Superior temporal gyrus (tissue), 1 donor: ENCODE data around the gene OR2D2.
"Not testable (repeated sequence)": the region's sequence is repeated elsewhere in the genome, so short reads cannot be mapped to it uniquely, and the experiment has no call there.

Experiments
- DNase-seq: peaks from one replicate; pipeline ENCODE4 v3.0.0-alpha.2; 2016; ENCODE audit errors: extremely low spot score

Gene OR2D2

DNA sequence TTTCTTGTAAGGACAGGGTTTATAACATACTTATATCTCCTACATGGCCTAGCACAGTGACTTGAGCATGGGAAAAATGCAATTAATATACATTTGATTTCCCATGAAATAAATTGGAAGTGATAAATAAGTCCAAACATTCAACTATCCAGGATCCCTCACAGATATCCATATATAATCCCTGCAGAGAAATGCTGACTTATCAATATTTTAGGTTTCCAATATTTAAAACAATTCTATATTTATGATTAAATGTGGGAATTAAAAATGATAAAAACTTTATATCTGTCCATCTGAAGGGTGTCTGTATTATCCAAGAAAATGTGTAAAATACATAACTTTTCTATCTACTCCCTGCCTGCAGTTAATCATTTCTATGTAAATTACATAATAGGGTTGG lies 9.5 kb downstream of the OR2D2 start:
- no peak for DNase-seq

DNA sequence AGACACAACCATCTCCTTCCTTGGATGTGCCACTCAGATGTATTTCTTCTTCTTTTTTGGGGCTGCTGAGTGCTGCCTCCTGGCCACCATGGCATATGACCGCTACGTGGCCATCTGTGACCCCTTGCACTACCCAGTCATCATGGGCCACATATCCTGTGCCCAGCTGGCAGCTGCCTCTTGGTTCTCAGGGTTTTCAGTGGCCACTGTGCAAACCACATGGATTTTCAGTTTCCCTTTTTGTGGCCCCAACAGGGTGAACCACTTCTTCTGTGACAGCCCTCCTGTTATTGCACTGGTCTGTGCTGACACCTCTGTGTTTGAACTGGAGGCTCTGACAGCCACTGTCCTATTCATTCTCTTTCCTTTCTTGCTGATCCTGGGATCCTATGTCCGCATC lies 15.4 kb downstream of the OR2D2 start:
- DNase-seq, result no peak

DNA sequence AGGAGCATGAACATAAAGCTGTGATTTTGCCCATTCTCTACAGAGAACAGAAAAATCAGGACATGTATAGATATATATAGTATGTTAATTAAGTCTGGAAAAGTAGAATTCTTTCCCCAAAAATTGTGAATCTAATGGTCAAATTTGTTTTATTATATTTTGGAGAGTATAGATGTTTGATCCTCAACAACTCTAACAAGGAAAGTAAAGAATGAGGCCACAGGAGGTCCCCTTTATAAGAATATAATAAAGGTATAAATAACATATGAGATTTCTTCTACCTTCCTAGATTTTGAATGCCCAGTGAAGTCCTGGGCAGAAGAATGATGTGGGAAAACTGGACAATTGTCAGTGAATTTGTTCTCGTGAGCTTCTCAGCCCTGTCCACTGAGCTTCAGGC lies 16.0 kb downstream of the OR2D2 start, which contains the start of gene OR10A4:
Gene OR10A4, plus strand, starts transcription at position 301 of the 400 bp plus-strand sequence. Its CDS starts 23 bp downstream, at position 324.
- DNase-seq, result no peak

DNA sequence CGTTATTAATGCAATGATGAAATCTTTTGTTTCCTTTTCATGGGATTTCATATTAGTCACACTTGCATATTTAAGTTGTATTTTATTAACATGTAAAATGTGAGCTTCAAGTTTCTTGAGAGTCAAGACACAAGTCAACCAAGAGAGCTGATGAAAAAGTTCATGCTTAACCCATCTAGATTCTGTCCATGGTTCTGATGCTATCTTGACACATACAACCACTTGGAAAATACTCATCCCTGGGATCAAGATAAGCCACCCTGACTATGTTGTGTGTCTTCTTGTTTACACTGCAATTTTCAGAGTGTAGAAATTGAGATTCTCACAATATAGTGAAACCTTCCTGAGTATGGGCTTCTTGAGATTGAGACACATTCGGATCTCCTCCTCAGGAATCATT lies 16.5 kb downstream of the OR2D2 start:
- DNase-seq, result no peak

DNA sequence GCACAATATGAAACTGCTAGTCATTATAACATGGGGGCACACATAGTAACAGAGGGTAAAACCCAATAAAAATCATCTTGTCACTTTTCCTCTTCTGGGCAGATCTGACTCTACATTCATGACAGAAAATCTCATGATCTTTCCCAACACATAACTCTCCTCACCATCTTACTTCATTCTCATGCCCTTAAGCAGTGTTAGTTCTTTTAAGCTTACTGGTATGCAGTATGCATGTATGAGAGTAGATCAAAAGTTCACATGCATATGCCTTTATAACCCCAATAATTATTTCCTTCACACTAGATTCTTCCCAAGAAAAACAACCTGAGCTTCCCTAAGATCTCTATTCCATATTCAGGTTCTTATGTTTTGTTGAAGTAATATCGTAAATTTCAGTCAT lies 21.0 kb downstream of the OR2D2 start:
- DNase-seq, result no peak

DNA sequence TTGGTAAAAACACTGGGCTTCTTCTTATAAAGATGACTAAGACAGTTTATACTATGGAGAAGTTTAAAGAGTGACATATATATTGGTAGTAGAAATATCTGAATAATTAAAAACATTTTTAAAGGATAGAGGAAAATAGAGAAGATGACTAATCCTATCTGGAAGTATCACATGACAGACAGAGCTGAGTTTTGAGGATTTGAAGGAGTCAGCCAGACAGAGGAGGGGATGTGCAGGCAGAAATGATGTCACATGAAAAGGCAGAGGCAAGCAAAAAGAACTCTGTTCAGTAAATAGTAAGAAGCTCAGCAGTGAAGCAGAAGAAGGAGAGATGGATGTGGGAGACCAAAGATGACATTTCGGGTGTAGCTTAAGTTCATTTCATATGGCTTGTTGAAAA lies 27.9 kb downstream of the OR2D2 start:
- DNase-seq, result no peak

DNA sequence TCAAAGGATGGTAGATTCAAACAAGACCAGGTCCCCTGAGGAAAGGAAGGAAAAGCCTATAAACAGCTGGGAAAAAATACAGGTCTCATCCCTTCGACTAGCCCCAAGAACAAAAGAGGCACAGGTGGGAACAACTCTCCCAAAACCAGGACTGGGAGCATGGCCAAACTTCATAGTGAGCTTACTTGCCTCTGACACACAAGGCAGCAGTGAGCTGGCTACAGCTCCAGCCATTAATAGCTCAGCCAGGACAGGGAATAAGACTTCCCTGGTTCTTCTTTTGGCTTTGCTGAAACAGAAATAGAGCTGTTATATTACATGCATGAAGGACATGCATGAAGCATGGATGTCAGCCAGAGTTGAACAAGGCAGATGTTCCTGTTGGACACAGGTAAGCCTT lies 29.3 kb downstream of the OR2D2 start, which contains the start of gene OR10A2:
Gene OR10A2, plus strand, starts transcription at position 97 of the 400 bp plus-strand sequence. CDS start 6,698 bp downstream, outside the sequence.
- no peak for DNase-seq

DNA sequence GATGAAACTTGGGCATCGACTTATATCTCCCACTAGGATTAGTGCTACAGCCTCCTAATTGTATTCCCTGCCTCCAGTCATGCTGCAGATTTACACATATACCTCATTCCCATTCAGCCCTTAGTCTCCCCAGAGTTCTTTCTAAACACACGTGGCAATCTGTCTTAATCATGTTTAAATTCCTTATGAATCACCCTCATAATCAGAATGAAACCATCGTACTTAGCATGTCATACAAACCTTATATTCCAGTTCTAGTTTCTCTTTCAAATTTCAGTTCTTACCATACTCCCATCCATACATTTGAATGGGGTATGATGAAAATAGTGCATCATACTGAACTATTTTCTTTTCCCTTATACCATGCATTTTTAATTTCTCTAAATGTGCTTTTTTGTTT lies 35.4 kb downstream of the OR2D2 start:
- DNase-seq, result no peak

DNA sequence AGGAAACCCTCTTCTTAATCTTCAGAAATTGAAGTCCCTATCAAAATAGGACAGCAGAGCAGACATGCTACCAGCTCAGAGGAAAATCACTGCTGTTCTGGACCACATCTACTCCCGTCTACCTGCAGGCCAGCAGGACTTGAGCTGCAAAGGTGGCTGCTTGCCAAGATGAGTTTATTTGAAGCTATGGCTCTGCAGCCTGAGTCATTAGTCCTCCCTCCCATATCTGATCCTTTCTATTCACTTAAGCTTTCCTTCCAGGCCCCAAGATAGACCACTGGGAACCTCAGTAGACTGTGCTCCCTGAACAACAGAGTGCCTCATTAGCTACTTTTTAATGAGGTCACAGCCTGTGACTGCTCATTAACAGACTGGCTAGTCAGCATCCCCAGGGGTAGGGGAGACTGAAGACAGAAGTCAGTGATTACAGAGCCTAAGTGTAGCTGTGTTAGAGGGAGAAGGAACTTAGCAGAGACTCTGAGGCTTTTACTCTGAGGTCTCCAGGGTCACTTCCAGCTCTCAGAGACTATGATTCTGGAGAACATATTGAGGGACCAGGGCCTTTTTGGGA lies 36.2 kb downstream of the OR2D2 start:
- DNase-seq, result no peak

DNA sequence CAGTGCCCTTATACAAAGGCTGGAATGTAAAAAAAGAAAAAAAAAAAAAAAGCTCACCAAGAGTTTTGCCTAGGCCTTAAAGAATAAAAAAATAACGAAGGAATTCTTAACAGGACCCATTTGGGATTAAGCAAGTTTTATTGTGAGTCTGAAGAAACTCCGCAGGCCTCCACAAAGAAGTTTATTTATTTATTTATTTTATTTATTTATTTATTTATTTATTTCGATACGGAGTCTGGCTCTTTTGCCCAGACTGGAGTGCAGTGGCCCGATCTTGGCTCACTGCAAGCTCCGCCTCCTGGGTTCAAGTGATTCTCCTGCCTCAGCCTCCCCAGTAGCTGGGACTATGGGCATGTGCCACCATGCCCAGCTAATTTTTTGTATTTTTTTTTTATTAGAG lies 37.5 kb downstream of the OR2D2 start:
- not testable (repeated sequence) for DNase-seq

DNA sequence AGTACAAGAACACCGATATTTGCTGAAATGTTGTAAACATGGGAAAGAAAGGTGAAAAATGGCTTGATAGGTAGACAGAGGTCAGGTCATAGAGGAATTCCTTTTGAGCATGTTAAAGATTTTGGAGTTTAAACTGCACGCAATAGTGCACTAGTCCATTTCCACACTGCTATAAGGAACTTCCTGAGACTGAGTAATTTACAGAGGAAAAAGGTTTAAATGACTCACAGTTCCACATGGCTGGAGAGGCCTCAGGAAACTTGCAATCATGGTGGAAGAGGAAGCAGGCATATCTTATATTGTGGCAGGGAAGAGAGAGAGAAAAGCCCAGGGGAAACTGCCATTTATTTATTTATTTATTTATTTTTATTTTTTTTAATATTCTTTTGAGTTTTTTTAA lies 41.8 kb downstream of the OR2D2 start:
- no peak for DNase-seq

DNA sequence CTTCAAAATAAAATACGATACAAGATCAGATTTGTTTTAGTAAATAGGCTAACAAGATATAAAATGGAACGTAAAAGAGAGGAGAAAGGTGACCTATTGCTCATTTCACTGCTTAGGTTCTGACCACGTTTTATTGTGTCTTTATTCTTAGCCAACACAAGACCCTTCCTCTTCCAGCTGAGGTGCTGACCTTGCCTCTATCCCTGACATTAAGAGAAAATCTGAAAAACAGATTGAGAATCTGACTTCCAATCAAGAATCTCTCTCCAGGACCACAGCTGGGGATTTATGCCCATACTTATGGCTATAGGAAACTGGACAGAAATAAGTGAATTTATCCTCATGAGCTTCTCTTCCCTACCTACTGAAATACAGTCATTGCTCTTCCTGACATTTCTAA lies 46.9 kb downstream of the OR2D2 start, which contains the start of gene OR10A5:
Gene OR10A5, plus strand, starts transcription at position 301 of the 400 bp plus-strand sequence. Its CDS starts 0 bp downstream, at position 301.
- DNase-seq, result no peak

DNA sequence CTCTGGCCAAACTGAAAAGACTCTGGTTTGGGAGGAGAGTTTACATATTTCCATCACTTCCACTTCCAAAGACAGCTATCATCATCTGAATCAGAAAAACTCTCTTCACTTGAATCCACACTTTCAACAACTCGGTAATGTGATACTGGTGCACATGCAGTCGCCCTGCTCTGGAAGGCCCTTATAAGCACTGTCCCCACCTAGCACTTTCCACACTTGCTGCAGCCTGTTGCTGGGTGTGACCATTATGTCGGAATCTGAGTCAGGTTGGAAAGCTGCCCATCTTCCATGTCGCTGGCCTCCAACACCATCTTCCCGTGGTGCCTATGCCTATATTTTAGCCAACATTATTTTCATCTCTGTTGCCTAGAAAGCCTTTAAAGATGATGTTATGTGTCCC lies 47.9 kb downstream of the OR2D2 start:
- DNase-seq, result no peak

DNA sequence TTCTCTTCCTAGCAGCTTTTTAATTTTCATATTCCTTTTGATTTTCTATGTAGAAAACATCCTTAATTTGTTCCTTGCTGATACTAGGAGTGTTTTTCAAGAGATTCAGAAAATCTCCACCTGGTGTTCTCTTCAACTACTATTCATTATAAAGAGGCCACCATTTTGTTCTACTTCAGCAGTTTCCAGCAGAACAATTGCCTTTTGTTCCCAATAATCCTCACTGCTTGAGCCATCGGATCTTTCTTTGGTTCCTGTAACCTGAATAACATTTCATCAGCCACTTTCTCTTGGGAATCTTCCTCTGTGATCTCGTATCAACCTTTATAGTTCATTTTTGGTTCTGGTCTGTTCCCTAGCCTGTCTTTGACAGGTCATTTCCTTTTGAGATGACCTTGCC lies 48.6 kb downstream of the OR2D2 start:
- no peak for DNase-seq

DNA sequence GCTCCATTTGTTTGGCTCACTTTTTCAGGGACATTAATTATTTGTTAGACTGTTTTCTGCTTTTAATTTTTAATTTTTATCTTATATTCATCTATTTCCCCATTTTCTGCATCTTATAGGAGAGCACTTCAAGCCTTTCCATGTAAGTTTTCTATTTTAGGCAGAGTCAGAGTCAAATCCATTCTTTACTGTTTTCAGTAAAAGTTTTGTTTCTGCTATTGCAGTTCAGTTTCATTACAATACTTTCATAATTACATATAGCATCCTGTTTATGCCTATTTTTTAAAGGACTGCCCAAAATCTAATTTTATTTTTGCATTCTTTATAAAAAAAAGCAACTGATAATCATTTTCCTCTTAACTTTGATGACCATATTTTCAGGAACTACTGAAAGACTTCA lies 50.6 kb downstream of the OR2D2 start:
- DNase-seq, result no peak
